Tibial artery (tissue), 4 donors: Measurements from ENCODE around the gene TRMT1.

ENCODE experiments used
- DNase-seq, 2 donors: peaks; one replicate each; pipeline ENCODE4 v3.0.0-alpha.2; 2019
- H3K27ac ChIP-seq, 2 donors: fragments of 200-600 bp; sonication (generic) in 1 of 2; 1 replicate in 1 of 2; 2 replicates in 1 of 2; pipeline ENCODE4 v1.5.1; 2018 to 2019; ENCODE audit warnings: mild to moderate bottlenecking in 1 of 2
- H3K27me3 ChIP-seq, 2 donors: fragments of 200-600 bp; sonication (generic) in 1 of 2; one replicate each; pipeline versions ENCODE4 v1.5.1 to v1.6.0; 2016 to 2019
- H3K36me3 ChIP-seq, 3 donors: fragments of 200-600 bp; sonication (generic) in 2 of 3; one replicate each; pipeline ENCODE4 v1.5.1; 2016 to 2019; ENCODE audit warnings: mild to moderate bottlenecking in 2 of 3
- H3K4me1 ChIP-seq, 4 donors: fragments of 200-600 bp; sonication (generic) in 2 of 4; 1 replicate in 3 of 4; 2 replicates in 1 of 4; pipeline ENCODE4 v1.5.1; 2016 to 2019
- H3K4me3 ChIP-seq, 2 donors: fragments of 200-600 bp; sonication (generic) in 1 of 2; 1 replicate in 1 of 2; 2 replicates in 1 of 2; pipeline ENCODE4 v1.5.1; 2018 to 2019; ENCODE audit warnings: mild to moderate bottlenecking in 2 of 2
- H3K9me3 ChIP-seq, 3 donors: fragments of 200-600 bp; sonication (generic) in 1 of 3; one replicate each; pipeline ENCODE4 v1.5.1; 2016 to 2019
- intact Hi-C: fragments of 100-400 bp; cut with DNase I; formaldehyde crosslinking; loops from one replicate; pipeline ENCODE4 v1.15.0; 2023; ENCODE audit warnings: low total_unique reads
- TF ChIP-seq, protein P1 (sequence below), 2 experiments: fragments of 200-600 bp in 1 of 2; fragments of 450-650 bp in 1 of 2; IDR thresholded peaks; one replicate each; pipeline ENCODE4 v1.5.1; 2017 to 2019; ENCODE audit warnings: antibody characterized with exemption in 2 of 2, mild to moderate bottlenecking in 1 of 2, moderate library complexity in 1 of 2

Gene TRMT1

DNA sequence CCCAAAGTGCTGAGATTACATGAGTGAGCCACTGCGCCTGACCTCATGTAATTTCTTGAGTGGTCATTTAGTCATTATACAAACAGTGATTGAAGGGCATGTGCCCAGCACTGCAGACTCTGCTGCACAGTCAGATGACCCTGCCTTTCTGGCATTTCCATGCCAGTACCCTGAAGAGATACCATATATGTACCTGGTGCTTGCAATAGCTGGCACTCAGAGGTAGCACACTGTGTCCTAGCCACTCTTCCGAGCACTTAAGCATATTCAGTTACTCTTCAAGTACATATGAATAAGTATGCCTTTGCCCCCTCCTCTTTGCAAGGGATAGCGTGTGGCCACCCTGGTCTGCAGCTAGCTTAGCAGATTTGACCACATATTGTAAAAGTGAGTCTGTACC is 18.1 kb upstream of the TRMT1 start:
- peak overlapping the region in 1 of 2 donors; percentile 30 for H3K27ac ChIP-seq
- TF ChIP-seq, protein P1, sequence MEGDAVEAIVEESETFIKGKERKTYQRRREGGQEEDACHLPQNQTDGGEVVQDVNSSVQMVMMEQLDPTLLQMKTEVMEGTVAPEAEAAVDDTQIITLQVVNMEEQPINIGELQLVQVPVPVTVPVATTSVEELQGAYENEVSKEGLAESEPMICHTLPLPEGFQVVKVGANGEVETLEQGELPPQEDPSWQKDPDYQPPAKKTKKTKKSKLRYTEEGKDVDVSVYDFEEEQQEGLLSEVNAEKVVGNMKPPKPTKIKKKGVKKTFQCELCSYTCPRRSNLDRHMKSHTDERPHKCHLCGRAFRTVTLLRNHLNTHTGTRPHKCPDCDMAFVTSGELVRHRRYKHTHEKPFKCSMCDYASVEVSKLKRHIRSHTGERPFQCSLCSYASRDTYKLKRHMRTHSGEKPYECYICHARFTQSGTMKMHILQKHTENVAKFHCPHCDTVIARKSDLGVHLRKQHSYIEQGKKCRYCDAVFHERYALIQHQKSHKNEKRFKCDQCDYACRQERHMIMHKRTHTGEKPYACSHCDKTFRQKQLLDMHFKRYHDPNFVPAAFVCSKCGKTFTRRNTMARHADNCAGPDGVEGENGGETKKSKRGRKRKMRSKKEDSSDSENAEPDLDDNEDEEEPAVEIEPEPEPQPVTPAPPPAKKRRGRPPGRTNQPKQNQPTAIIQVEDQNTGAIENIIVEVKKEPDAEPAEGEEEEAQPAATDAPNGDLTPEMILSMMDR (IDR thresholded peaks at IDR 0.05) = no peak
- intact Hi-C loops = no loop called here
- H3K9me3 ChIP-seq = no peaks in the 10 kb centered on the region
- H3K27me3 ChIP-seq = no peaks in the 10 kb centered on the region
- H3K36me3 ChIP-seq = peaks cover 26 to 46% (median 44%) of the 10 kb centered on the region in 3 donors
- H3K4me1 ChIP-seq = peaks cover 0 to 13% (median 0%) of the 10 kb centered on the region in 4 donors
- no peak overlapping the region for H3K4me3 ChIP-seq
- no peak for DNase-seq

GRCh38 chr19:13133241-13133870 is 16.8 kb upstream of the TRMT1 start:
- Histone ChIP-seq H3K36me3 (peaks cover 21 to 34% (median 33%) of the 10 kb centered on the region in 3 donors), H3K9me3 (no peaks in the 10 kb centered on the region), H3K4me1 (peaks cover 0 to 13% (median 0%) of the 10 kb centered on the region in 4 donors), H3K27ac (no peak overlapping the region), H3K27me3 (no peaks in the 10 kb centered on the region), H3K4me3 (no peak overlapping the region)
- intact Hi-C loops = no loop called here
- no peak for DNase-seq
- TF ChIP-seq, protein P1 (IDR thresholded peaks at IDR 0.05) = no peak

DNA sequence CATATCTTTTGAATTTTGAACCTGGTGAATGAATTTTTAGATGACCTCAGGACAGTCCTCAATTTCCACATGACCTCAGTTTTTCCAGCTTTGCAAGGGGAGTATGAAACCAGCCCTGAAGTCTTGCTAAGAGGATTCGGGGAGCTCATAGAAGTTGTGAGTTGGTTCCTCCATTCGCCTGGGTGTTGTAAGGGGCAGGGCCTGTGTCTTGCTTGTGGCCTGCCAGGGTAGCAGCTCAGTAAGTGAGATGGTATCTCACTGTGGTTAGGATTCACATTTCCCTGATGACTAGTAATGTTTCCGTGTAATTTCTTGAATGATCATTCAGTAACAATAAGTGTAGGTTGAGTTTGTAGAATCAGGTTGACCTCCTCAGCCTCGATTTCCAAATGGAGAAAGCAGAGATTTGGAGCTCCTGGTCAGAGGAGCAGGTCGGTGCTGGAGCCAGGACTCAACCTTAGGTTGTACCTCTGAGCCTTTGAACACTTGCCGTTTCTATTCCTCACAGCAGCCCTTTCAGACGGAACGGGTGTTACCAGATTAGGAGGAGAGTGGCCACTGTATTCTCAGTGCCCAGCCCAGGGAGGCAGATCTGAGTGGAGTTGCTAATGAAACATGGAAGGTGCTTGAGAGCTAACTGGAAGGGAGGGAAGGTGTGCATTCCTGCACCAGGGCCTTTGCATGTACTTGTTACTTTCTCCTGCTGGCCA is 16.1 kb upstream of the TRMT1 start:
- TF ChIP-seq, protein P1 (IDR thresholded peaks at IDR 0.05) = no peak
- Histone ChIP-seq H3K27me3 (no peaks in the 10 kb centered on the region), H3K36me3 (peaks cover 14 to 26% (median 25%) of the 10 kb centered on the region in 3 donors), H3K9me3 (no peaks in the 10 kb centered on the region), H3K4me1 (peaks cover 0 to 13% (median 2%) of the 10 kb centered on the region in 4 donors), H3K4me3 (no peak overlapping the region), H3K27ac (no peak overlapping the region)
- no peak for DNase-seq
- intact Hi-C loops = no loop called here

- Histone ChIP-seq H3K4me3 (no peak overlapping the region), H3K36me3 (peaks cover 8 to 16% (median 10%) of the 10 kb centered on the region in 3 donors), H3K4me1 (peaks cover 0 to 13% (median 3%) of the 10 kb centered on the region in 4 donors), H3K9me3 (no peaks in the 10 kb centered on the region), H3K27me3 (no peaks in the 10 kb centered on the region), H3K27ac (no peak overlapping the region)
- intact Hi-C loops = no loop called here
- no peak for DNase-seq
- TF ChIP-seq, protein P1 (IDR thresholded peaks at IDR 0.05) = no peak
Measured at GRCh38 chr19:13130886-13131490, 14.4 kb upstream of the TRMT1 start.

DNA sequence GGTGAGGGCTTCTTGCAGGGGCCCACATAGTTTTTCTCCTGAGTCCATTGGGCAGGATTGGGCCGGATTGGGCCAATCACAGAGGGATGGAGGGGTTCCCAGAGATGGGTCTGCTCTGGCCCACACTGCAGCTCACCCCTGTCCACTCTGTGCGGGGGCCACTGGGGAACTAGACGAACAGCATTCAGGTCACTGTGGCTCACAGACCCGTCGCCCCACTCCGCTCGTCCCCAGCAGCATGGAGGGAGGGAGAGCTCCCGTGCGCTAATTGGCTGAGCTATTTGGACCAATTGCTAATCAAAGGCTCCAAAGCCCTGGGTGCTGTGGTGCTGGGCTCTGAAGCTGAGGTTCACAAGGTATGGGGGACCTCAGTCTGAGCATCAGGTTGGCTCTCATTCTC is 12.8 kb upstream of the TRMT1 start:
- Histone ChIP-seq H3K4me3 (no peak overlapping the region), H3K27ac (no peak overlapping the region), H3K36me3 (peaks cover 0 to 14% (median 0%) of the 10 kb centered on the region in 3 donors), H3K4me1 (peaks cover 0 to 6% (median 2%) of the 10 kb centered on the region in 4 donors), H3K27me3 (no peaks in the 10 kb centered on the region), H3K9me3 (no peaks in the 10 kb centered on the region)
- intact Hi-C loops = no loop called here
- no peak for DNase-seq
- TF ChIP-seq, protein P1 (IDR thresholded peaks at IDR 0.05) = no peak
